Activated CD4-positive, CD25-positive, alpha-beta regulatory T cell treated with anti-CD3 and anti-CD28 coated beads, Interleukin-2, amount 50 U/mL, for 24 hours (primary cell): Measurements from ENCODE around the gene FILIP1L.
A peak's percentile ranks its signal among the peaks of the same experiment; 100 is the strongest.

Experiments
- ATAC-seq, 2 donors: fragments of 150-1000 bp; cut with Tn5 transposase; one replicate each; pipeline ENCODE4 v1.10.0; 2021; ENCODE audit warnings: mild to moderate bottlenecking in 1 of 2, moderate library complexity in 1 of 2

The FILIP1L gene

DNA sequence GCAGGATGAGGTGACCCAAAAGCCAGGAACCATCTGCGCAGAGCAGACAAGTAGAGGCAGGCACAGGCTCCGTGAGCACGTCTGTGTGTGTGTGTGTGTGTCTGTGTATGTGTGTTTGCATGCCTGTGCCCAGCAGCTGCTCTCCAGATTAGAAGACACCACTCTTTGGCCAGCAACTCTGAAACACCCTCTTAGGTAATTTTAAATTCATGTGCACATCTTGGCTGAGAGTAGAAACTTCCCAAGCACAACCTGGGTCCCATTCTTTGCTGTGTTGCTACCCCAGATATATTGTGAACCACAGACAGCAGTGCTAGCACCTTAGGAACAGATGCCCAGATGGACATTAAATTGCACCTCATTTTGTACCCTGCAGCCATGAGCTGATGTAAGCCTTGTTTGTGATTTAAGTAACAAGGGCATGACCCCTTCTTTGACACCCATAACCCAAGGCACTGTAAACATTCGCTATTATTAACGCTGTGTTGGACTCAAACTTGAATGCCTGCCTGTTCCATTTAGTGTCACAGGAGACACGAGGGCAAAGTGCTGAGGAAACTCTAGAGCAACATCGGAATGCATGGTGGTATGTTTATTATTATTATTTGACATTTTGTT, at the start of gene FILIP1L:
TSS of gene FILIP1L (minus strand) at position 89 of the 618 bp plus-strand sequence.
- no peak for ATAC-seq

- ATAC-seq: no peak
These were observed 49.5 kb upstream of the FILIP1L start for GRCh38 chr3:100163787-100164186.

DNA sequence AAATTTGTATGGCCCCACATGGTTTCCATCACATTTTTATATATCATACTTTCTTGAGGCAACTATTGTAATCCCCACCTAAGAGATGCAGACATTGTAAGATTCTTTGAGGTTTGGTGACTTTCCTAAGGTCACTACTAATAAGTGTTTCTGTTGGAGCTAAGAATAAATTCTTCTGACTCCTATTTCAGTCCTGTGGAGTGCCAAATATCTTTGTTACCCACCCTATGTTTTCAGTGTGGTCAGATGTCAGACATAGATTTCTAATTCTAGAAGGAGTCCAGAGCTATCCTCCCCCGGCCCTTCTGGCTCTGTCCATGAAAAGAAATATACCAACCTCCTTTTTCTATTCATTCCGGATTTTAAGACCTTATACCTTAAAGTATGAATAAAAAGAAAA, 46.2 kb upstream of the FILIP1L start:
- ATAC-seq: no peak

DNA sequence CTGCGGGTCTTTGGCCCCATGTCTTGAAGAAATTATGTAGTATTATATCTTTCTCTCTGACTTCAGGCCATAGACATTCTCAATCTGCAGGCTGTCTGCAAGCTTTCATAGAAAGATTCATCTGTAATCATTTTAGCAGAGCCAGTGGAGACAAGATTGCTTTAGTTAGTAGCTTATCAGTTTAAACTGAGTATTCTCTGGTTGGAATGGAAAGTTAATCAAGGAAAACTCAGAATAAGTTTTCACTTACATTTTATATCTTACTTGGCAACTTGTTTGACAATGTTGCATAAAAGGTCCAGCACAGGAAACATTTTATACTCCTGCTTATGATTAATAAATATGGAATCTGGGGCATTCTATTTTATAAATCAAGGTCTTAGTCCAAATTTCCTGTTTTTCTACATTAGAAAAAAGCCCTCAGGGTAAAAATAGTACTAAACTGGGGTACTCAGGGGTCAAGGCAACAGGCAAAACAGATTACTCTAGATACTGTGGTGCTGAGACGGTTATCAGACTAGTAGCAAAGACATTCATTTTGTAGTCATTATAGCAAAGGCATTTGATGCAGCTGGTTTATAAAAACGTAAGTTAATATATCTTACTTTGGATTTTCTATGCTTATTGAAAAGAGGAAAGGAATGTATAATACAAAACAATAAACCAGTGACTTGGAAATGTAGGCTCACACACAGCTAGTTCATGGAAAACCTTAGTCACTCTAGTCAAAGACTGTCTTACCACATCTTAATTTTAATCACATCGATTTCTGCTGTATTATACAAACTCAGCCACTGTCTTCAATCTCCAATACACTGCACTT, 45.2 kb upstream of the FILIP1L start:
- peak in 1 of 2 donors; percentile 13 for ATAC-seq

GRCh38 chr3:100158918-100159330, 44.6 kb upstream of the FILIP1L start:
- ATAC-seq: no peak

GRCh38 chr3:100157685-100158084, 43.4 kb upstream of the FILIP1L start:
- no peak for ATAC-seq

DNA sequence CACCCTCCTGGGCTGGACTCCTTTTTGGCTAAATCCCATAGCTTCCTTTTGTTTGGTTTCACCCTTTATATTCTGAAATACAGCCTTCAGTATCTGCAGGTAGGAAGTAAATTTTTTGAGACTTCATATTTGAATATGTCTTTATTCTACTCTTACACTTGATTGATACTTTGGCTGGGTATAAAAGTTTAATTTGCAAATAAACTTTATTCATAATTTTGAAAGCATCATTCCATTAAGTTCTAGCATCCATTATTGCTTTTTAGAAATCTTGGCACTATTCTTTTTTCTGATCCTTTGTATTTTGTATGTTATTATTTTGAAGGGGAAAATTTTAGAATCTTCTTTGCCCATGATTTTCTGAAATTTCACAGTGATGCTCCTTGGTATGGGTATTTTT, 41.3 kb upstream of the FILIP1L start:
- ATAC-seq: no peak

- no peak for ATAC-seq
These were observed 40.8 kb upstream of the FILIP1L start for GRCh38 chr3:100155128-100155527.

GRCh38 chr3:100154171-100154570, 39.9 kb upstream of the FILIP1L start:
- no peak for ATAC-seq

DNA sequence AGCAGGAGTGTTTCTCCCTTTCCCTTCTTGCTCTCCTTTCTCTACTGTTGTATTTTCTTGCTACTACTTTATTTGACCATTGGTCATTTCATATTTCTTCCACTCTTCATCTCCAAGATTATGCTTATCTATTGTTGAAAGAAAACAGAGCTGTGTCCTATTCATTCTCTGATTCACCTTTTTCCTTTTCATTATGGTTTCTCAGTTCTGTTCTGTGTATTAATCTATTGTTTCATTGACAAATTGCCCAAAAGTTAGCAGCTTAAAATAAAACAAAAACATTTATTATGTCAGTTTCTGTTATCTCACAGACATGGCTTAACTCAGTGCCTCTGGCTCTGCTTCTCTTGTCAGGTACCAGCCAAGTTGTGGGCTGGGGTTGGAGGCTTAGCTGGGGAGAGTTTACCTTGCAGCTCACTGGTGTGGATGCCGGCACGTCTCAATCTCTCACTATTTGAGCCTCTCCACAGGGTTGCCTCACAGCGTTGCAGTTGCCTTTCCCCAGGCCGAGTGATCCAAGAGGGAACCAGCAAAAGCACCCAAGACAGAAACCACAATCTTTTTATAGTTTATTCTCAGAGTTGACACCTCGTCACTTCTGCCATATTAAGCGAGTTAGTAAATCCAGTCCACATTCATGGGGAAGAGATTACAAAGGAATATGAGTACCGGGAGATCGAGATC, 36.9 kb upstream of the FILIP1L start:
- no peak for ATAC-seq

DNA sequence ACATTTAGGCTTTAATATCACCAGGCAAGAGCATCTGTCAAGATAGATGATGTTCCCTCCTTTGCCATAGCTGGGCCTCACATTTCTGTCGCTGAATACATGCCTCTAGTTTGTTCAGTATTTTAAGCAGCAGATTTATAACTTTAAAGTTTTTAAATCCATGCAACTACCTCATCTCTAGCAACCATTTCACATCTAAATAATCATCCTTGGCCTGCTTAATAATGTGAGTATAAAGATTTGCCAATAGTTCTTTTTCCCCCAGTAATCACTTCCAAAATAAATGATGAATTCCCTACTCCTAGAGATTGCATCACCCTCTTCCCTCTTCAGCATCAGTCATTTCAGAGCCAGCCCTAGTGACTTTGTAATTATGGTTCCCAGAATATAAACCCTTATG, 36.2 kb upstream of the FILIP1L start:
- no peak for ATAC-seq

- no peak for ATAC-seq
These were observed 35.6 kb upstream of the FILIP1L start for GRCh38 chr3:100149713-100150415.

- no peak for ATAC-seq
These were observed 34.8 kb upstream of the FILIP1L start for GRCh38 chr3:100149130-100149529.

DNA sequence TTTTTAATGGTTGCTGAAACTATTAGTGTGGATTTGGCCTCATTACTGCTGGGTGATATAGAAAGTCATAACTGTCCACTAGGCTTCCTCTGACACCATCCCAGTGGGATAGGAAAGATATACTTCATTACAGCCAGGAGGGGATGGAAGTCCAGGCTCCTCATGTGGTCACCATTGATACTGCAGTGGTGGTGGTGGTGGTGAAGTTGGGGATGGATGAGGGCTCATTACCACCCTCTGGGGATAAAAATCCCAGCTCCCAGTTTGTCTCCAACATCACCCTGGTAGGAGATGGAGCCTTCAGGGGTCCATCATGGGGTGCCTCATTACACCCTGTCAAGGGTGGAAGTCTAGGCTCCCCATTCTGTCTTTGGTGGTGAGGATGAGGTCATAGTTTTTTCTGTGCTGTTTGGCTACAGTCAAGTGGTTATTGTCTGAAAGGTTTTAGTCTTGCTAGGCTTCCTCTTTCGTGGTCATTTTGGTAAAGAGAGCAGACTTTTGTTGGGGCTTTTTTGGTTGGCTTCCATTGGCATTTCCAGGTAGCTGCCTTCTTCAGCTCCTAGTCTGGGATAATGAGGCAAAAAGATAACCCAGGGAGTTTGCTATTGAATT, 30.1 kb upstream of the FILIP1L start:
- ATAC-seq: no peak

DNA sequence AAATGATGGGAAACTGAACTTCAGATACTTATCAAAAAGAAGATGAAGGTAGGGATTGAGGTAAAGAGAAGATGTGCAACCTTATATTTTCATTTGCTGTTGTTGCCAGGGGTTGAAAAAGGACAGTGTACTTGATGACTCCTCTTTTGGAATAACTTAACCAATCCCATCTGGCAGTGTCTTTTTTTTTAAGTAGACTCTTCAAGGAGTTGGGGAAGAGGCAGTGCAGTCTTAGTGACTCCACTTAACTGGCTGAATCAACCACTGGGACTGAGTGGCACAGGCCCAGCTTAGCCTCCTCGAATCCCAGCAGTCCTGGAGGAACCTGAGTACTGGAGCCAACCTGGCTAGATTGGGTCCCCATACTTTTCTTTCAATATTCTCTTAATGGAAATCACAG, 27.3 kb upstream of the FILIP1L start:
- ATAC-seq: no peak

DNA sequence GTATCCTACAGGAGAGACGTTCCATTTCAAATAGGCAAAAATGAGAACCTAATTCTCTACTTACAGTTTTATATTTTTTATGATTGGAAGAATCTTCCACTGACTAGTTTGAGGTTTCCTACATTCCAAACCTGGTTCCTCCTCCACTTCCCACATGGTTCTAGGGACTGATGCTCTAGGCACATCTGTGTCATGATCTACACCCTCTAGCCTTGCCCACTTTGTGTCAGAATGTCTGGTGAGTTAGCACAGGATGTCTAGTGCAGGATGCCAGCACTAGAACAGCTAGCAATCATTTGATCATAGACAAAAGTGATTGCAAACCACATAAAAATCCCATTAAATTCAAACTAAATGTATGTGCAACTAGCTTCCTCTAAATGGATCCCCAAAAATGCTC, 26.7 kb upstream of the FILIP1L start:
- ATAC-seq: no peak

DNA sequence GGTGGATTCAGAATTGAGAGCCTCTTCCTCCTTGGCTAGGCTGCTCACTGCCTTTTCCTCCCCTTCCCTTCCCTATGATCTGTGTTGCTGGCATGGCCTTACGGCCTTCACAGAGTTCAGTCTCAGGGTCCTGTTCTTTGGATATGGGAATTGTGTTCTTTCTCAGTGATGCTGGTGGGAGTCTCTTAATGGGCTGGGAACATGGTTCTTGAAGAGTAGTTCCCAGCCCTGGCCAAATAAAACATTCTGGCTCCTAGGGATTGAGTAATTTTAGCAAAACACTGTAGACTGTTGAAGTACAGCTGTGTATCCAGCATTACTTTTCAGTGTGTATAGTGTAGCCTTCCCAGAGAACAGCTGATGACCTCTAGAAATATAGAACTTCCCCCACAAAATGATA, 22.6 kb upstream of the FILIP1L start:
- no peak for ATAC-seq

DNA sequence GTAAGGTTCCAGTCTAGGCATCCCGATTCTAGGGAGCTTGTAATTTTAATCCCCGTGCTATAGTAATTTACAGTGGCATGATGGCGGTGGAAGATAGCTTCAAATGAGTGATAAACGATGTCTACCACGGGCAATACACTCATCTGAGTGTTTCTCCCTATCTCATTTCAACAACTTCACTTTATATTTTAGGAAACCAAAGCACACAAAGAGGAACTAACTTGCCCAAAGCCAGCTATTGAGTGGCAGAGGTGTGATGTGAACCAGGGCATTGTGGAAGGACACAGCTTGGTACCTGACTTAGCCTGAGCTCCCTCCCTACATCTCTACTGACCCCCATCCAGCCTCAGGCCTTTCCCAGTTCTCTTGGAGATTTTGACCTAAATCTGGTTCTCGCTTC, 16.9 kb upstream of the FILIP1L start:
- ATAC-seq: no peak

DNA sequence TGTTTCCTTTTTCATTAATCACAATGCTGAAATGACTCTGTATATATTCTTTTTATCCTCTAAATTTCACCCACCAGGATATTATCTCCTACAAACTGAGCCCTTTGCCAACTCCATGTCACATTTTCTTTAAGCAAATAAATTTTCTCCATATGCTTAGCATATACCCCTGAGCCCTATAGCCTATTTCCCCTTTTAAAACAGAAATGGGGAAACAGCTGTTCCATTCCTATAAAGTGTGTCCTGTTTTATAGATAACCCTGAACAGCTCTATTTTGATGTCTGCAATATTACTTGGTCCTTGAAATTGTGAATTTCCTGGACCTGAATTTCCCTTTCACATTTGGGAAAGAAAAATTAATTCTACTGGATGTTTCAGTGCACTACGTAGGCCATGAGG, 15.6 kb upstream of the FILIP1L start:
- no peak for ATAC-seq

- no peak for ATAC-seq
These were observed 14.3 kb upstream of the FILIP1L start for GRCh38 chr3:100128565-100128964.

DNA sequence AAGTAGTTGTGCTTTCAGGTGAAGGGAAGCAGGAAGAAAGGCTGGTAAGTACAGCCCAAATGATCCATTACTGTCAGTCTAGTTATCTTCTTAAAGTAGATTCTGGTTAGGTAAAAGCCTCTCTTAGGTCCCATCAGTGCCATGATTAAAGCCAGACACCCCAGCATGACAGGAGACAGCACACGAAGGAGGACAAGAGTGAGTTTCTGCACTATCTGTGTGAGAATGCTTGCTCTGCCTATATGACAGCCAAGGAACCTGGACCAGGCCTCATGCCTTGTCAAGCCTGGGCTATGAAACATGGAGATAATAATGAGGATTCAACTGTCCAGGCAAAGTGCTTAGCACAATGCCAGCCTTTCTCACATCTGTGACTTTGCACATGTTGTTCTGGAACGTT, 13.5 kb upstream of the FILIP1L start:
- ATAC-seq: no peak

DNA sequence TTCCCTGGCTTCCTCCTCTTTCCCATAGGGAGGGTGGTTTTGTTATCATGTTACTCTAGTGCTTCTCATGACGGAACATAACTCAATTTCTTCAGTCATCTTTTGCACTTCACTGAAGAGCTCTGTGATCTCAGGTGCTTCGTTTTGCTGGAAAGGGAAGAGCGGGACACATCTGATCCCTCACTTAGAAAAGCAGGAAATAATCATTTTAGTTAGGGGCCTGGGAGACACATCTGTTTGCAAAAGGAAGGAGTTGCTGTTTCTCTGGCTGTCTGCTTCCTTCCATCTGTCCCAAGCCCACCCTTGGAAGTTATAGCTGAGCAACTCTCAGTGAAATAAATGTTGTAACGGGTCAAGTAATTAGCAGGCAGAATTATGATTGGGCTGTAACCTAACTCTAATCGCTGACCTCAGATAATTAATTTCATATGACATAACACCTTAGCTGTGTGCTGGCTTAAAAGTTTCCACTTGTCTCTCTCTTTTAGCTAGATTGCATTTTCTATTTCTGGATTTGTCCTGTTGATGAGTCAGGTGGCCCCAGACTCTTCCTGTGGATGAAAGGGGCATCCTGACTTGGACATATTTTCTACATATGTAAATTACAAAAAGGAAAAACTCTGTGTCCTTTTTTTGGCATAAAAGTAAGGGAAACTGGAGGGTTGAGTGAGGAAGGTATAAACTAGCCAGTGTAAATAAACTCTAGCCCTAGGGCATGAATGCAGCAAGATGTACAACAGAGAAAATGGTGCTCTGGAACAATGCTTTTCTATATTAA, 11.0 kb upstream of the FILIP1L start:
- ATAC-seq: no peak
